Trophoblast cell (in vitro differentiated cells and primary cell): ENCODE results near the gene RABL2B.

Source experiments
- DNase-seq, 2 donors: peaks; one replicate each; pipeline ENCODE4 v3.0.0-alpha.2; 2016
- H2AFZ ChIP-seq: 2 replicates; pipeline ENCODE4 v1.6.1; 2013; ENCODE audit warnings: low read length, moderate library complexity, mild to moderate bottlenecking; ENCODE audit not compliant: insufficient read depth, poor library complexity
- H2AK5ac ChIP-seq: 2 replicates; pipeline ENCODE4 v1.6.1; 2013; ENCODE audit warnings: mild to moderate bottlenecking, low read length
- H2BK120ac ChIP-seq: 2 replicates; pipeline ENCODE4 v1.6.1; 2013; ENCODE audit warnings: low read length, mild to moderate bottlenecking, moderate library complexity; ENCODE audit not compliant: insufficient read depth, poor library complexity
- H2BK12ac ChIP-seq: 2 replicates; pipeline ENCODE4 v1.6.1; 2013; ENCODE audit warnings: mild to moderate bottlenecking, low read length, moderate library complexity
- H2BK5ac ChIP-seq: 2 replicates; pipeline ENCODE4 v1.6.1; 2013; ENCODE audit warnings: low read length, low read depth, moderate library complexity, mild to moderate bottlenecking; ENCODE audit not compliant: poor library complexity
- H3K14ac ChIP-seq: 2 replicates; pipeline ENCODE4 v1.6.1; 2013; ENCODE audit warnings: mild to moderate bottlenecking, low read length
- H3K18ac ChIP-seq: 2 replicates; pipeline ENCODE4 v1.6.1; 2013; ENCODE audit warnings: mild to moderate bottlenecking, low read length
- H3K23ac ChIP-seq: 2 replicates; pipeline ENCODE4 v1.6.1; 2013; ENCODE audit warnings: low read length
- H3K27ac ChIP-seq: 2 replicates; pipeline ENCODE4 v1.5.1; 2013; ENCODE audit warnings: low read depth, mild to moderate bottlenecking, inconsistent platforms, low read length, moderate library complexity
- H3K27me3 ChIP-seq: 2 replicates; pipeline ENCODE4 v1.6.1; 2013; ENCODE audit warnings: inconsistent platforms, mild to moderate bottlenecking, low read length, moderate library complexity; ENCODE audit not compliant: insufficient read depth
- H3K36me3 ChIP-seq, 2 experiments: 1 replicate in 1 of 2; 2 replicates in 1 of 2; pipeline ENCODE4 v1.6.1; 2013; ENCODE audit warnings: low read length in 2 of 2, mild to moderate bottlenecking in 2 of 2, moderate library complexity in 1 of 2; ENCODE audit not compliant: insufficient read depth in 2 of 2, control insufficient read depth in 1 of 2
- H3K4ac ChIP-seq: 2 replicates; pipeline ENCODE4 v1.6.1; 2013; ENCODE audit warnings: low read depth, mild to moderate bottlenecking, low read length, moderate library complexity
- H3K4me1 ChIP-seq, 2 experiments: 1 replicate in 1 of 2; 2 replicates in 1 of 2; pipeline ENCODE4 v1.6.1; 2013; ENCODE audit warnings: low read length in 2 of 2, mild to moderate bottlenecking in 2 of 2, moderate library complexity in 1 of 2; ENCODE audit not compliant: insufficient read depth in 2 of 2, control insufficient read depth in 1 of 2
- H3K4me2 ChIP-seq: 2 replicates; pipeline ENCODE4 v1.6.1; 2013; ENCODE audit warnings: inconsistent platforms, mild to moderate bottlenecking, low read length, moderate library complexity
- H3K4me3 ChIP-seq: 2 replicates; pipeline ENCODE4 v1.5.1; 2013; ENCODE audit warnings: mild to moderate bottlenecking, low read depth, low read length, inconsistent platforms
- H3K79me1 ChIP-seq: one replicate; pipeline ENCODE4 v1.6.1; 2013; ENCODE audit warnings: low read length
- H3K79me2 ChIP-seq: 2 replicates; pipeline ENCODE4 v1.6.1; 2013; ENCODE audit warnings: low read length, mild to moderate bottlenecking; ENCODE audit not compliant: control insufficient read depth, insufficient read depth, poor library complexity
- H3K9ac ChIP-seq: 2 replicates; pipeline ENCODE4 v1.6.1; 2013; ENCODE audit warnings: mild to moderate bottlenecking, low read length
- H3K9me3 ChIP-seq: 2 replicates; pipeline ENCODE4 v1.6.1; 2013; ENCODE audit warnings: low read depth, mild to moderate bottlenecking, control low read depth, inconsistent platforms, low read length; ENCODE audit not compliant: insufficient read depth
- H4K12ac ChIP-seq: 2 replicates; pipeline ENCODE4 v1.6.1; 2013; ENCODE audit warnings: low read depth, mild to moderate bottlenecking, low read length, moderate library complexity
- H4K8ac ChIP-seq: 2 replicates; pipeline ENCODE4 v1.6.1; 2013; ENCODE audit warnings: low read depth, mild to moderate bottlenecking, low read length, moderate library complexity
- H4K91ac ChIP-seq: one replicate; pipeline ENCODE4 v1.6.1; 2013; ENCODE audit warnings: low read depth, mild to moderate bottlenecking, low read length, moderate library complexity
- WGBS: extraction: QIAGEN DNeasy Blood & Tissue Kit; methylation state at CpG from one replicate; pipeline ENCODE4 v1.1.7; 2013; ENCODE audit warnings: missing lambda C conversion rate; ENCODE audit not compliant: insufficient read length, insufficient coverage; ENCODE audit errors: extremely low coverage; 5-methylcytosine and 5-hydroxymethylcytosine counted together

RABL2B gene

GRCh38 chr22:50728523-50728931 is 54.9 kb downstream of the RABL2B start:
- Histone ChIP-seq H3K18ac (no peak overlapping the region), H3K23ac (no peak overlapping the region), H3K4me1 (no peaks in the 10 kb centered on the region), H4K8ac (no peak overlapping the region), H2BK12ac (no peak overlapping the region), H3K27me3 (peaks cover 5% of the 10 kb centered on the region), H2AK5ac (no peak overlapping the region), H3K79me2 (no peaks in the 10 kb centered on the region), H3K4me3 (no peak overlapping the region), H4K91ac (no peak overlapping the region), H3K14ac (no peak overlapping the region), H3K9me3 (peaks cover 3% of the 10 kb centered on the region), H2BK120ac (no peak overlapping the region), H3K9ac (no peak overlapping the region), H3K27ac (no peak overlapping the region), H3K79me1 (no peaks in the 10 kb centered on the region), H3K4me2 (no peak overlapping the region), H3K36me3 (no peaks in the 10 kb centered on the region), H2BK5ac (no peak overlapping the region), H3K4ac (no peak overlapping the region), H2AFZ (no peak overlapping the region), H4K12ac (no peak overlapping the region)
- no peak for DNase-seq
- WGBS = no CpG with 5 or more reads among the region's 2 CpGs

- peaks cover 5% of the 10 kb centered on the region for H3K27me3 ChIP-seq
- no peak overlapping the region for H3K4me3 ChIP-seq
- H3K4me2 ChIP-seq = no peak overlapping the region
- no peak overlapping the region for H3K9ac ChIP-seq
- H2BK120ac ChIP-seq = no peak overlapping the region
- H3K23ac ChIP-seq = no peak overlapping the region
- H3K14ac ChIP-seq = no peak overlapping the region
- H3K4ac ChIP-seq = no peak overlapping the region
- no peaks in the 10 kb centered on the region for H3K36me3 ChIP-seq
- whole genome bisulfite sequencing = no CpG with 5 or more reads among the region's 23 CpGs
- no peaks in the 10 kb centered on the region for H3K79me1 ChIP-seq
- no peaks in the 10 kb centered on the region for H3K4me1 ChIP-seq
- DNase-seq = no peak
- peaks cover 3% of the 10 kb centered on the region for H3K9me3 ChIP-seq
- H4K91ac ChIP-seq = no peak overlapping the region
- H2AK5ac ChIP-seq = no peak overlapping the region
- H3K79me2 ChIP-seq = no peaks in the 10 kb centered on the region
- H2BK12ac ChIP-seq = no peak overlapping the region
- no peak overlapping the region for H4K12ac ChIP-seq
- no peak overlapping the region for H3K27ac ChIP-seq
- no peak overlapping the region for H3K18ac ChIP-seq
- no peak overlapping the region for H2AFZ ChIP-seq
- no peak overlapping the region for H2BK5ac ChIP-seq
- no peak overlapping the region for H4K8ac ChIP-seq
Observed at GRCh38 chr22:50727678-50728522, 55.5 kb downstream of the RABL2B start.

- no CpG with 5 or more reads among the region's 14 CpGs for WGBS
- Histone ChIP-seq H3K36me3 (no peaks in the 10 kb centered on the region), H4K8ac (no peak overlapping the region)
Observed at GRCh38 chr22:50726643-50727340, 56.6 kb downstream of the RABL2B start.

GRCh38 chr22:50725597-50725996 is 57.8 kb downstream of the RABL2B start:
- Histone ChIP-seq H4K91ac (no peak overlapping the region), H2BK5ac (no peak overlapping the region), H3K9ac (no peak overlapping the region), H2BK12ac (no peak overlapping the region), H3K4me2 (no peak overlapping the region), H4K8ac (no peak overlapping the region), H2AFZ (no peak overlapping the region), H3K27me3 (peaks cover 19% of the 10 kb centered on the region), H3K4ac (no peak overlapping the region), H2AK5ac (no peak overlapping the region), H2BK120ac (no peak overlapping the region), H3K4me1 (no peaks in the 10 kb centered on the region), H3K23ac (no peak overlapping the region), H3K18ac (no peak overlapping the region), H4K12ac (no peak overlapping the region), H3K79me1 (no peaks in the 10 kb centered on the region), H3K14ac (no peak overlapping the region), H3K27ac (no peak overlapping the region), H3K36me3 (no peaks in the 10 kb centered on the region), H3K4me3 (no peak overlapping the region), H3K79me2 (no peaks in the 10 kb centered on the region), H3K9me3 (peaks cover 6% of the 10 kb centered on the region)
- no CpG with 5 or more reads among the region's 7 CpGs for WGBS
- DNase-seq = no peak

More at GRCh38 chr22:50726643-50727340, 56.6 kb downstream of the RABL2B start:
- DNase-seq = no peak
- no peak overlapping the region for H4K12ac ChIP-seq
- no peak overlapping the region for H3K4ac ChIP-seq
- peaks cover 9% of the 10 kb centered on the region for H3K27me3 ChIP-seq
- no peak overlapping the region for H2AFZ ChIP-seq
- H2AK5ac ChIP-seq = no peak overlapping the region
- no peaks in the 10 kb centered on the region for H3K79me2 ChIP-seq
- no peak overlapping the region for H2BK12ac ChIP-seq
- H3K79me1 ChIP-seq = no peaks in the 10 kb centered on the region
- H3K18ac ChIP-seq = no peak overlapping the region
- no peak overlapping the region for H3K9ac ChIP-seq
- H3K4me1 ChIP-seq = no peaks in the 10 kb centered on the region
- H2BK120ac ChIP-seq = no peak overlapping the region
- no peak overlapping the region for H3K23ac ChIP-seq
- no peak overlapping the region for H3K4me2 ChIP-seq
- H3K9me3 ChIP-seq = peaks cover 6% of the 10 kb centered on the region
- no peak overlapping the region for H3K14ac ChIP-seq
- no peak overlapping the region for H2BK5ac ChIP-seq
- no peak overlapping the region for H3K27ac ChIP-seq
- H3K4me3 ChIP-seq = no peak overlapping the region
- H4K91ac ChIP-seq = no peak overlapping the region
